ENCODE results near the gene ZNF74. TPM values are rescaled to one million over a fixed set of nuclear protein-coding genes. Genes with fewer than 3 reads are reported as not detected.
"Not testable (repeated sequence)": the region's sequence is repeated elsewhere in the genome, so short reads cannot be mapped to it uniquely, and the experiment has no call there.

Gene ZNF74
- polyA plus RNA-seq, 1 experiment: 8.4 TPM

GRCh38 chr22:20406686-20407408 lies 12.9 kb downstream of the ZNF74 start:
- TF ChIP-seq CTCF (IDR thresholded peaks at IDR 0.05; ENCODE audit: low read depth, low read length): no peak
- no peak overlapping the region for H3K4me3 ChIP-seq (ENCODE audit: low read depth, low read length)
- no peak overlapping the region for H3K27ac ChIP-seq (ENCODE audit: low read depth, low read length)
- no peaks in the 10 kb centered on the region for H3K9me3 ChIP-seq (ENCODE audit: control insufficient read depth, insufficient read depth, low read length)
- ChIA-PET CTCF (interaction anchor here (3.7 kb wide), 1 partner anchor 11 kb away, joined by 23 read pairs; no protein-coding TSS in a partner anchor), POLR2A (no interaction called here)
- H3K27me3 ChIP-seq (ENCODE audit: control insufficient read depth, insufficient read depth, low read length): no peaks in the 10 kb centered on the region
- no peak for DNase-seq (ENCODE audit: low read depth, low spot score)

- Histone ChIP-seq H3K27ac (ENCODE audit: low read depth, low read length) (no peak overlapping the region), H3K27me3 (ENCODE audit: control insufficient read depth, insufficient read depth, low read length) (no peaks in the 10 kb centered on the region), H3K4me3 (ENCODE audit: low read depth, low read length) (no peak overlapping the region), H3K9me3 (ENCODE audit: control insufficient read depth, insufficient read depth, low read length) (no peaks in the 10 kb centered on the region)
- TF ChIP-seq CTCF (IDR thresholded peaks at IDR 0.05; ENCODE audit: low read depth, low read length): no peak
- DNase-seq (ENCODE audit: low read depth, low spot score): no peak
- ChIA-PET POLR2A (interaction anchor here (1.1 kb wide), 1 partner anchor 14 kb away, joined by 3 read pairs; no protein-coding TSS in a partner anchor), CTCF (interaction anchor here (3.7 kb wide), 1 partner anchor 10 kb away, joined by 23 read pairs; no protein-coding TSS in a partner anchor)
Measured at GRCh38 chr22:20407829-20408228, 13.9 kb downstream of the ZNF74 start.

GRCh38 chr22:20408891-20409290 lies 14.9 kb downstream of the ZNF74 start:
- H3K4me3 ChIP-seq (ENCODE audit: low read depth, low read length): no peak overlapping the region
- H3K27me3 ChIP-seq (ENCODE audit: control insufficient read depth, insufficient read depth, low read length): no peaks in the 10 kb centered on the region
- ChIA-PET POLR2A (interaction anchor here (1.1 kb wide), 1 partner anchor 15 kb away, joined by 3 read pairs; no protein-coding TSS in a partner anchor), CTCF (interaction anchor here (3.7 kb wide), 1 partner anchor 9 kb away, joined by 23 read pairs; no protein-coding TSS in a partner anchor)
- H3K9me3 ChIP-seq (ENCODE audit: control insufficient read depth, insufficient read depth, low read length): no peaks in the 10 kb centered on the region
- H3K27ac ChIP-seq (ENCODE audit: low read depth, low read length): no peak overlapping the region
- no peak for TF ChIP-seq CTCF (IDR thresholded peaks at IDR 0.05; ENCODE audit: low read depth, low read length)
- DNase-seq (ENCODE audit: low read depth, low spot score): no peak

GRCh38 chr22:20409385-20409784 lies 15.4 kb downstream of the ZNF74 start:
- POLR2A ChIA-PET; H3K4me3 ChIP-seq (ENCODE audit: low read depth, low read length); H3K27me3 ChIP-seq (ENCODE audit: control insufficient read depth, insufficient read depth, low read length); H3K27ac ChIP-seq (ENCODE audit: low read depth, low read length); H3K9me3 ChIP-seq (ENCODE audit: control insufficient read depth, insufficient read depth, low read length); DNase-seq (ENCODE audit: low read depth, low spot score): not testable (repeated sequence)
- CTCF ChIA-PET: interaction anchor here (0.9 to 3.7 kb wide), 2 partner anchors 9 kb away, joined by 3 to 23 read pairs; no protein-coding TSS in a partner anchor

DNA sequence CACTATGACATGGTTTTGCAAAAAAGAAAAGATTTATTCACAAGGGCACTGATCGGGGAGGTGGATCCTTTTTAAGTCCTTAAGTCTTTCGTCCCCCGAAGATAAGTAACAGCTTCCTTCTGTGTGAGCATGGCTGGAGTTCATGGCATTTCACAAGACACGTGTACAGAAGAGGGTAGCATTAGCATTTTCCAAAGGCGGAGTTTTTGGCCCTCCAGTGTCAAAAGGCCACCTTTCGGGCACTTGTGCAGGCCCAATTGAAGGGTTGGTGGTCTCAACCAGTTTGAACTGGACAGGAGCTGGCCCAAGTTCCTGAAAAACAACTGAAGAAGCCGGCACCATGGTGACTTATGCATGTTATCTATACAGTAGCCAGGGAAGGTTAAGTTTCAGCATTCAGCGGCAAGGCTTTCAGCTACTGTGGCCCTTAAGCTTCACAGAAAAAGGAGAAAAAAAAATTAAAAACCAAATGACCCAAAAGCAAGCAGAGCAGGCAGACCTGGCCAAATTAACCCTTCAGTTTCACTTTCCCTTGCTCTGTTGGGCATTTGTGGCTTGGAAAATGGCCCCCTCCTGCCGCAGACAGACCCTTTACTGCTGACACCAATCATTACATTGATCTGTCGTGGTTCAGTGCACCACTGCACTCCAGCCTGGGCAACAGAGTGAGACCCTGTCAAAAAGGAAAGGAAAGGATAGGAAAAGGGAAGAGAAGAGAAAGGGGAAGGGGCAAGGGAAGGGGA lies 18.7 kb downstream of the ZNF74 start:
- H3K9me3 ChIP-seq (ENCODE audit: control insufficient read depth, insufficient read depth, low read length): no peaks in the 10 kb centered on the region
- ChIA-PET CTCF (interaction anchor here (0.6 to 1.5 kb wide), 3 partner anchors 10 to 43 kb away, joined by 3 to 6 read pairs (median 3); no protein-coding TSS in a partner anchor), POLR2A (no interaction called here)
- no peak overlapping the region for H3K27ac ChIP-seq (ENCODE audit: low read depth, low read length)
- no peak for TF ChIP-seq CTCF (IDR thresholded peaks at IDR 0.05; ENCODE audit: low read depth, low read length)
- no peaks in the 10 kb centered on the region for H3K27me3 ChIP-seq (ENCODE audit: control insufficient read depth, insufficient read depth, low read length)
- no peak overlapping the region for H3K4me3 ChIP-seq (ENCODE audit: low read depth, low read length)
- DNase-seq (ENCODE audit: low read depth, low spot score): no peak

All from AG04450 (cell line).